Vagina (tissue), 2 donors: ENCODE measurements around the gene RASGRP3. TPM values are rescaled to one million over a fixed set of nuclear protein-coding genes. Genes with fewer than 3 reads are reported as not detected.

ENCODE experiments used
- DNase-seq, 2 donors: peaks; one replicate each; pipeline ENCODE4 v3.0.0-alpha.2; 2017; ENCODE audit errors: extremely low spot score in 2 of 2
- H3K27ac ChIP-seq: fragments of 200-600 bp; sonication (generic); one replicate; pipeline ENCODE4 v1.5.1; 2019
- H3K27me3 ChIP-seq: fragments of 200-600 bp; sonication (generic); one replicate; pipeline ENCODE4 v1.5.1; 2019
- H3K36me3 ChIP-seq, 2 donors: fragments of 200-600 bp; sonication (generic); one replicate each; pipeline ENCODE4 v1.5.1; 2017 to 2019
- H3K4me1 ChIP-seq: fragments of 200-600 bp; sonication (generic); one replicate; pipeline ENCODE4 v1.5.1; 2019
- H3K4me3 ChIP-seq, 2 donors: fragments of 200-600 bp; sonication (generic); 1 replicate in 1 of 2; 2 replicates in 1 of 2; pipeline ENCODE4 v1.5.1; 2016 to 2019
- H3K9me3 ChIP-seq: fragments of 200-600 bp; sonication (generic); one replicate; pipeline ENCODE4 v1.5.1; 2019
- POLR2A ChIP-seq, 2 donors: fragments of 450-650 bp; IDR thresholded peaks; one replicate each; pipeline ENCODE4 v1.6.1; 2017; ENCODE audit warnings: antibody characterized with exemption in 2 of 2, mild to moderate bottlenecking in 2 of 2, moderate library complexity in 2 of 2
- POLR2AphosphoS5 ChIP-seq, 2 donors: sonication (generic); formaldehyde crosslinking; IDR thresholded peaks; one replicate each; pipeline ENCODE4 v1.9.0; 2017; ENCODE audit warnings: antibody characterized with exemption in 2 of 2, mild to moderate bottlenecking in 2 of 2, low read depth in 1 of 2; ENCODE audit not compliant: insufficient read depth in 1 of 2
- intact Hi-C: fragments of 100-400 bp; cut with DNase I; formaldehyde crosslinking; loops from one replicate; pipeline ENCODE4 v1.15.1; 2023
- total RNA-seq: library from RNA; depleted of rRNA; stranded (reverse); fragments of >200 nt; gene quantifications from one replicate; pipeline ENCODE4 v1.2.3, GENCODE V29; 2016
- TF ChIP-seq, protein P1 (sequence below), 3 experiments: fragments of 450-650 bp in 2 of 3; fragments of 200-600 bp in 1 of 3; sonication (generic) in 1 of 3; IDR thresholded peaks; one replicate each; pipeline ENCODE4 v1.5.1; 2017 to 2019; ENCODE audit warnings: antibody characterized with exemption in 3 of 3, mild to moderate bottlenecking in 2 of 3, moderate library complexity in 2 of 3

The RASGRP3 gene
- total RNA-seq, 1 donor from 2014 or later = 4.2 TPM

GRCh38 chr2:33526921-33527320, 50.5 kb downstream of the RASGRP3 start:
- H3K4me1 ChIP-seq = peaks cover 8% of the 10 kb centered on the region
- TF ChIP-seq POLR2A (IDR thresholded peaks at IDR 0.05) (no peak), POLR2AphosphoS5 (IDR thresholded peaks at IDR 0.05; ENCODE audit: insufficient read depth in 1 of 2, low read depth in 1 of 2) (no peak)
- TF ChIP-seq, protein P1, sequence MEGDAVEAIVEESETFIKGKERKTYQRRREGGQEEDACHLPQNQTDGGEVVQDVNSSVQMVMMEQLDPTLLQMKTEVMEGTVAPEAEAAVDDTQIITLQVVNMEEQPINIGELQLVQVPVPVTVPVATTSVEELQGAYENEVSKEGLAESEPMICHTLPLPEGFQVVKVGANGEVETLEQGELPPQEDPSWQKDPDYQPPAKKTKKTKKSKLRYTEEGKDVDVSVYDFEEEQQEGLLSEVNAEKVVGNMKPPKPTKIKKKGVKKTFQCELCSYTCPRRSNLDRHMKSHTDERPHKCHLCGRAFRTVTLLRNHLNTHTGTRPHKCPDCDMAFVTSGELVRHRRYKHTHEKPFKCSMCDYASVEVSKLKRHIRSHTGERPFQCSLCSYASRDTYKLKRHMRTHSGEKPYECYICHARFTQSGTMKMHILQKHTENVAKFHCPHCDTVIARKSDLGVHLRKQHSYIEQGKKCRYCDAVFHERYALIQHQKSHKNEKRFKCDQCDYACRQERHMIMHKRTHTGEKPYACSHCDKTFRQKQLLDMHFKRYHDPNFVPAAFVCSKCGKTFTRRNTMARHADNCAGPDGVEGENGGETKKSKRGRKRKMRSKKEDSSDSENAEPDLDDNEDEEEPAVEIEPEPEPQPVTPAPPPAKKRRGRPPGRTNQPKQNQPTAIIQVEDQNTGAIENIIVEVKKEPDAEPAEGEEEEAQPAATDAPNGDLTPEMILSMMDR (IDR thresholded peaks at IDR 0.05) = no peak
- intact Hi-C loops = no loop called here
- no peak overlapping the region for H3K4me3 ChIP-seq
- H3K36me3 ChIP-seq = no peaks in the 10 kb centered on the region
- DNase-seq = no peak
- no peaks in the 10 kb centered on the region for H3K27me3 ChIP-seq
- H3K9me3 ChIP-seq = no peaks in the 10 kb centered on the region
- no peak overlapping the region for H3K27ac ChIP-seq

DNA sequence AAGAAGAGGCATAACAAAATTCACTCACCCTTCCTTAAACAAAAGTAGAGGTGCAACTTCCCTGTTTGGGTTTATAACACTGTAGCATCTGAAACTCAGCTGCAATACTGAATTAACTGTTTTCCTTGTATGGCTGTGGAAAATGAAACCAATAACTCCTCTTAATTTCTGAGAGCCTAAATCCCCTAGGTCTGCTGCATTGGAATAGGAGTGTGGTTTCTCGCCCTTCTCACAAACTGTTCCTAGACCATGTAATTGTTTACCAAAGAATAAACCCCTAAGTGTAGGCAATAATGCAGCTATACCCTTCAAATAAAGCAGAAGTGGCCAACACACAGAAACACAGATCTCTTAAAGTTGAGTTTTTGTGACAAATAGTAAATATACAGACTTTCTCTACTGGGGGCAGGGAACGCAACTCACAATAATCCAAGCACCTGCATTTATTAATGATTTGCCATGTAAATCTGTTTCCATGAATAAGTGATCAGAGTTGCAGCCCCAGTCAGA, 52.0 kb downstream of the RASGRP3 start:
- intact Hi-C loops = no loop called here
- H3K9me3 ChIP-seq = no peaks in the 10 kb centered on the region
- no peak for DNase-seq
- no peaks in the 10 kb centered on the region for H3K27me3 ChIP-seq
- H3K36me3 ChIP-seq = no peaks in the 10 kb centered on the region
- no peak overlapping the region for H3K27ac ChIP-seq
- no peak overlapping the region for H3K4me3 ChIP-seq
- H3K4me1 ChIP-seq = no peaks in the 10 kb centered on the region
- TF ChIP-seq, protein P1 (IDR thresholded peaks at IDR 0.05) = no peak
- no peak for TF ChIP-seq POLR2A (IDR thresholded peaks at IDR 0.05)
- no peak for TF ChIP-seq POLR2AphosphoS5 (IDR thresholded peaks at IDR 0.05; ENCODE audit: insufficient read depth in 1 of 2, low read depth in 1 of 2)

DNA sequence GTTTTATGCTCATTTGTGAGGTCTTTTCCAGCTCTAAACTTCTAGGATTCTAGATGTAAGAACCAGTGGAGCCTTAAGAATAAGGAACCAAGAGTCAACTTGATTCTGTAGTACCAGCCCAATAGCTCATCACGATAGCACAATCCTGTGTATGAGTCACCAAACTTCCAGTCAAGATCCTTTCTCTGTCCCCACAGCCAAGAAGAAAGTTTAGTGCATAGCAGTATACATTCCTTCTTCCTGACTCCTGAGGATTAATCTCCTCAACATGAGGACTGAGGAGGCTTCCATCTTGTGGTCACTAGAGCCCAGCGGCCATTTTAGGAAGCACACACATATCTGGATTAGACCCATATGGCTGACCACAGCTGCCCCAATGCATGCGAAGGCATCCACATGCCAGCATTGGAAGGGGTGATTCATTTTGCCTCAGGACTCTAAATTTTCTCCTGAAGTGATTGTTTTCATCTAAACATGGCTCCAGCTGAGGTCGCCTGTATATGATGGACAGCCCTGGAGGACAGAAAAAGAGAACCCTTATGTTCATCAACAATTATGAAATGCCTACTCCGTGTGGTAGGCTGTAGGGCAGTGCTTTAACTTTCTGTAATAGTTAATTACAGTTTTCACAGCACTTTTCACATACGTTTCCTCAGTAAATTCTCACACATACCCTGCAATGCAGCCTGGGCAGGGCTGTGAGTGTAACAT, 53.5 kb downstream of the RASGRP3 start:
- no peak overlapping the region for H3K27ac ChIP-seq
- DNase-seq = no peak
- TF ChIP-seq POLR2A (IDR thresholded peaks at IDR 0.05) (no peak), POLR2AphosphoS5 (IDR thresholded peaks at IDR 0.05; ENCODE audit: insufficient read depth in 1 of 2, low read depth in 1 of 2) (no peak)
- TF ChIP-seq, protein P1 (IDR thresholded peaks at IDR 0.05) = no peak
- H3K27me3 ChIP-seq = no peaks in the 10 kb centered on the region
- no peaks in the 10 kb centered on the region for H3K36me3 ChIP-seq
- intact Hi-C loops = no loop called here
- H3K9me3 ChIP-seq = no peaks in the 10 kb centered on the region
- H3K4me1 ChIP-seq = no peaks in the 10 kb centered on the region
- H3K4me3 ChIP-seq = no peak overlapping the region

DNA sequence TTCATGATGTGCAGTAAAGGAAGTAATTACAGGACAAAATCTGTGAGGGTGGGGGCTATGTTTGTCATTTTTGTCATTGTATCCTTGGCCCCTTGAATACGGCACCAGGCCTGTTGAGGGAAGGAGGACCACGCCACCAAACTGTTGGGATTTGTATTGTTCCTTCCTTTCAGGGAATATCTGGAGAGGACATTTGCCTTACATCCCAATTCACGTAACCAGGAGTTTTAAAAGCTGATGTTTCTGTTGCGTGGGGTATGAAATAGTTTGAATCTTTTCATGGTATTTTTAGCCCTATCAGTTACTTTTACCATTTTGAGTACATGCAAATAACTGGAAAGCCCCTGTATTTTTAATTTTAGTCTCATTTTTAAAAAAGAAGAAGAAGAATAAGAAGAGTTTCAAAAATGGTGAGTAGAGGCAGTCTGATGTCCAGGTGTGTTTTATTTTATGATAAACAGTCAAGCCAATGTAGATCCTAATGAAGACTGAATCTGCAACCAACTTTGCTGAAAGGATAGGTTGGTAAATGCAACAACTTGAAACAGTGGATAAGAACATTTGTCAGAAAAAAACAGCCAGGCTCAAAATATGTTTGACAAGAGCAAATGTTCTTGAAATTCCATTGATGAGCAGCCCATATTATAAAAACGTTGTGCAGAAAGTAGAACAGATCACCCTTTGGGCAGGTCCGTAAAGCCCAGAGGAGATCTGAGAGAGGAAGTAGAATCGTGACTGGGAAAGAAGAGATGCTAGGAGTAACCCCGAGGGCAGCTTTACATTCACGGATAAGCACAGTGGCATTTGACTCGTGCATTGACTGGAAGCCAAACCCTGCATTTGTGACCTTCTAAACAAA, 54.5 kb downstream of the RASGRP3 start:
- intact Hi-C loops = no loop called here

More for the DNA sequence above, 54.5 kb downstream of the RASGRP3 start:
- no peaks in the 10 kb centered on the region for H3K27me3 ChIP-seq
- no peak overlapping the region for H3K4me3 ChIP-seq
- H3K27ac ChIP-seq = no peak overlapping the region
- TF ChIP-seq POLR2A (IDR thresholded peaks at IDR 0.05) (no peak), POLR2AphosphoS5 (IDR thresholded peaks at IDR 0.05; ENCODE audit: insufficient read depth in 1 of 2, low read depth in 1 of 2) (no peak)
- TF ChIP-seq, protein P1 (IDR thresholded peaks at IDR 0.05) = no peak
- H3K9me3 ChIP-seq = no peaks in the 10 kb centered on the region
- no peaks in the 10 kb centered on the region for H3K4me1 ChIP-seq
- no peaks in the 10 kb centered on the region for H3K36me3 ChIP-seq
- no peak for DNase-seq
